ENCODE results near the gene SOCS7. TPM values are rescaled to one million over a fixed set of nuclear protein-coding genes. Genes with fewer than 3 reads are reported as not detected.

Gene SOCS7
- total and polyA plus RNA-seq, 2 of the 4 experiments (the other 2 are of a cell fraction): 6.5 to 6.8 TPM

GRCh38 chr17:38427160-38427949 lies 75.7 kb downstream of the SOCS7 start (continued):
- no peak for TF ChIP-seq CHD1 (IDR thresholded peaks at IDR 0.05; ENCODE audit: low read depth, low read length)

GRCh38 chr17:38428112-38428642 lies 76.5 kb downstream of the SOCS7 start, which contains the start of gene ARHGAP23:
TSS of gene ARHGAP23 (plus strand) at chr17:38428464. CDS start at chr17:38428486, 22 bp downstream.
- 0 out of 2 replicates have a peak, but pooled peaks have one; percentile 18 for TF ChIP-seq MXI1 (IDR thresholded peaks at IDR 0.05; ENCODE audit: borderline replicate concordance, low read depth, low read length)
- TF ChIP-seq RFX5 (IDR thresholded peaks at IDR 0.05; ENCODE audit: low read depth, low read length): no peak
- no peak for TF ChIP-seq MAFK (IDR thresholded peaks at IDR 0.05; ENCODE audit: low read depth, low read length)
- 0 out of 2 replicates have a peak, but pooled peaks have one; percentile 24 for TF ChIP-seq POLR2A (IDR thresholded peaks at IDR 0.05; ENCODE audit: low read depth, low read length)
- TF ChIP-seq CTCF (conservative IDR thresholded peaks at IDR 0.05; ENCODE audit: low read depth, low read length): no peak
- peak within 1 kb of the TSS; percentile 94 for H3K23ac ChIP-seq (ENCODE audit: low read depth, low read length)
- ATAC-seq (ENCODE audit: low read depth) (peak; percentile 69), DNase-seq (peak; percentile 72)
- peak within 1 kb of the TSS; percentile 94; the same call in 2 of the 3 replicates for H2BK15ac ChIP-seq (ENCODE audit: low read depth, low read length)
- peaks cover 44% of the 10 kb centered on the region for H4K20me1 ChIP-seq (ENCODE audit: insufficient read depth, low read length)
- H2AFZ ChIP-seq (replicated peaks; ENCODE audit: low read length, poor library complexity): peak within 1 kb of the TSS; percentile 93
- H4K8ac ChIP-seq (ENCODE audit: low read depth in 2 of 2, low read length in 2 of 2): peak within 1 kb of the TSS; percentile 66 to 84
- peak within 1 kb of the TSS; percentile 85 for H2AK5ac ChIP-seq (ENCODE audit: low read depth, low read length)
- H3K18ac ChIP-seq (ENCODE audit: low read depth, low read length): peak within 1 kb of the TSS; percentile 75
- H4K5ac ChIP-seq (ENCODE audit: low read depth, low read length): peak within 1 kb of the TSS; percentile 74
- POLR2A ChIA-PET (ENCODE audit: unreplicated experiment): interaction anchor here (0.8 kb wide), 1 partner anchor 30 kb away, joined by 5 read pairs; no protein-coding TSS in a partner anchor
- peaks cover 23% of the 10 kb centered on the region for H3K9me1 ChIP-seq (ENCODE audit: insufficient read depth, low read length)
- peak within 1 kb of the TSS; percentile 85 for H3K4ac ChIP-seq (ENCODE audit: low read depth, low read length)
- no peaks in the 10 kb centered on the region for H3K9me3 ChIP-seq (ENCODE audit: control insufficient read depth, insufficient read depth, low read length)
- no peaks in the 10 kb centered on the region for H3K27me3 ChIP-seq (ENCODE audit: control insufficient read depth, insufficient read depth, low read length)
- CTCF ChIA-PET: no interaction called here
- peak within 1 kb of the TSS; percentile 27; the same call in 1 of the 2 replicates for H2BK20ac ChIP-seq (ENCODE audit: low read depth, low read length)
- no peaks in the 10 kb centered on the region for H3K36me3 ChIP-seq (ENCODE audit: control insufficient read depth, insufficient read depth, low read length)
- peak within 1 kb of the TSS; percentile 95 for H3K56ac ChIP-seq (ENCODE audit: extremely low read depth, insufficient read depth, low read length)
- intact Hi-C loops (cut with micrococcal nuclease) (loop anchor here (2.0 kb wide), 1 partner anchor 23 kb away; no protein-coding TSS in a partner anchor), in situ Hi-C loops (cut with MboI; ENCODE audit: low sequenced_read_pairs) (no loop called here), dilution Hi-C loops (cut with HindIII; ENCODE audit: low sequenced_read_pairs, unreplicated experiment) (no loop called here)
- peak within 1 kb of the TSS; percentile 96 for H3K27ac ChIP-seq (ENCODE audit: insufficient read depth, low read length)
- no TSS peak for BruUV-seq (replicated peaks)
- peaks cover 19 to 60% of the 10 kb centered on the region in 2 experiments for H3K79me1 ChIP-seq (ENCODE audit: low read depth in 1 of 2, low read length in 2 of 2)
- WGBS, 2 experiments (ENCODE audit: extremely low coverage in 2 of 2, insufficient read length in 1 of 2): 2% methylated on average over 6 of the region's 46 CpGs; no CpG with 5 or more reads in 1 of the 2 experiments
- H3K14ac ChIP-seq (replicated peaks; ENCODE audit: low read depth, low read length): peak within 1 kb of the TSS; percentile 97
- H3K4me2 ChIP-seq (ENCODE audit: low read depth, low read length): peak within 1 kb of the TSS; percentile 88
- peak within 1 kb of the TSS; percentile 99 for H2AK9ac ChIP-seq (replicated peaks; ENCODE audit: low read depth, low read length, poor library complexity)
- peak within 1 kb of the TSS; percentile 69 for H2BK120ac ChIP-seq (ENCODE audit: low read depth, low read length)
- H4K91ac ChIP-seq (ENCODE audit: insufficient read depth, low read depth, low read length): peak within 1 kb of the TSS; percentile 96
- peaks cover 38% of the 10 kb centered on the region for H3K4me1 ChIP-seq (ENCODE audit: control insufficient read depth, insufficient read depth, low read length)
- peak within 1 kb of the TSS; percentile 96 for H3K4me3 ChIP-seq (ENCODE audit: insufficient read depth, low read depth, low read length)
- H2BK5ac ChIP-seq (ENCODE audit: low read depth, low read length, poor library complexity, severe bottlenecking): peak within 1 kb of the TSS; percentile 96
- peak within 1 kb of the TSS; percentile 96 for H3K9ac ChIP-seq (ENCODE audit: low read depth, low read length)
